Ovary (tissue), 9 donors: ENCODE data around the gene MAST3. TPM values are rescaled to one million over a fixed set of nuclear protein-coding genes. Genes with fewer than 3 reads are reported as not detected.

Experiments
- DNase-seq, 5 donors: peaks; one replicate each; pipeline ENCODE4 v3.0.0-alpha.2; 2019 to 2020
- H3K27ac ChIP-seq, 2 donors: fragments of 200-600 bp; one replicate each; pipeline versions ENCODE4 v1.5.1 to v1.8.0; 2019 to 2022
- H3K27me3 ChIP-seq: fragments of 200-600 bp; one replicate; pipeline ENCODE4 v1.8.0; 2022
- H3K36me3 ChIP-seq: fragments of 200-600 bp; sonication (generic); one replicate; pipeline ENCODE4 v1.5.1; 2019
- H3K4me1 ChIP-seq: one replicate; pipeline ENCODE4 v1.8.1; 2013; ENCODE audit warnings: mild to moderate bottlenecking, moderate library complexity; ENCODE audit not compliant: insufficient read depth
- H3K4me3 ChIP-seq: fragments of 200-600 bp; sonication (generic); one replicate; pipeline ENCODE4 v1.5.1; 2017
- H3K9me3 ChIP-seq, 2 donors: fragments of 200-600 bp in 1 of 2; sonication (generic) in 1 of 2; one replicate each; pipeline versions ENCODE4 v1.5.1 to v1.8.1; 2013 to 2019; ENCODE audit warnings: mild to moderate bottlenecking in 1 of 2, moderate library complexity in 1 of 2
- CTCF ChIP-seq, 3 donors: fragments of 450-650 bp in 2 of 3; fragments of 200-600 bp in 1 of 3; IDR thresholded peaks; one replicate each; pipeline versions ENCODE4 v1.5.1 to v1.8.0; 2016 to 2022; ENCODE audit warnings: antibody characterized with exemption in 3 of 3, mild to moderate bottlenecking in 1 of 3
- EP300 ChIP-seq: sonication (generic); formaldehyde crosslinking; IDR thresholded peaks from one replicate; pipeline ENCODE4 v1.6.1; 2017; ENCODE audit warnings: antibody characterized with exemption
- POLR2A ChIP-seq: fragments of 450-650 bp; IDR thresholded peaks from one replicate; pipeline ENCODE4 v1.6.1; 2017; ENCODE audit warnings: antibody characterized with exemption, mild to moderate bottlenecking, moderate library complexity
- WGBS, 3 donors: extraction: QIAGEN DNeasy Blood & Tissue Kit in 1 of 3; methylation state at CpG; one replicate each; pipeline versions ENCODE4 v1.1.5 to v1.1.7; 2013 to 2017; 5-methylcytosine and 5-hydroxymethylcytosine counted together
- intact Hi-C, 4 donors: fragments of 100-400 bp; cut with DNase I; formaldehyde crosslinking; loops; one replicate each; pipeline versions ENCODE4 v1.11.0 to v1.15.1; 2022 to 2023
- polyA plus RNA-seq, 2 donors: library from polyadenylated mRNA; stranded (reverse); fragments of 200-250 nt in 1 of 2; fragments of 350-450 nt in 1 of 2; fragmentation: Illumina TruSeq in 1 of 2; extraction: RNeasy Lipid Tissue Mini Kit (QIAGEN cat#74804) in 1 of 2; gene quantifications; one replicate each; pipeline ENCODE4 v1.2.3, GENCODE V29; 2013 to 2014
- total RNA-seq, 7 donors: library from RNA; depleted of rRNA in 2 of 7; stranded (reverse); fragments of >200 nt in 2 of 7; fragmentation: NEBNext Ultra II Directional in 3 of 7; extraction: Animal tissue kit (Norgen Biotek cat#: 25700) in 3 of 7; gene quantifications; one replicate each; pipeline versions ENCODE4 v1.1.0 to v1.2.4, GENCODE V29; 2016 to 2023
- donor health status: DM: no; HTN: no; CAD: no; lungs with moderate emphysema.
- donor health status: DM: no; HTN: no; CAD: no.
- donor health status: Bipolar disorder and iron deficiency.
- donor health status: DM: yes; HTN: yes; CAD: no.
- donor health status: DM: no; HTN: no; CAD: no.
- donor health status: DM: yes; HTN: yes; CAD: no.

MAST3 gene
- total and polyA plus RNA-seq, 9 donors: 2.4 to 12.2 (median 9.9) TPM

DNA sequence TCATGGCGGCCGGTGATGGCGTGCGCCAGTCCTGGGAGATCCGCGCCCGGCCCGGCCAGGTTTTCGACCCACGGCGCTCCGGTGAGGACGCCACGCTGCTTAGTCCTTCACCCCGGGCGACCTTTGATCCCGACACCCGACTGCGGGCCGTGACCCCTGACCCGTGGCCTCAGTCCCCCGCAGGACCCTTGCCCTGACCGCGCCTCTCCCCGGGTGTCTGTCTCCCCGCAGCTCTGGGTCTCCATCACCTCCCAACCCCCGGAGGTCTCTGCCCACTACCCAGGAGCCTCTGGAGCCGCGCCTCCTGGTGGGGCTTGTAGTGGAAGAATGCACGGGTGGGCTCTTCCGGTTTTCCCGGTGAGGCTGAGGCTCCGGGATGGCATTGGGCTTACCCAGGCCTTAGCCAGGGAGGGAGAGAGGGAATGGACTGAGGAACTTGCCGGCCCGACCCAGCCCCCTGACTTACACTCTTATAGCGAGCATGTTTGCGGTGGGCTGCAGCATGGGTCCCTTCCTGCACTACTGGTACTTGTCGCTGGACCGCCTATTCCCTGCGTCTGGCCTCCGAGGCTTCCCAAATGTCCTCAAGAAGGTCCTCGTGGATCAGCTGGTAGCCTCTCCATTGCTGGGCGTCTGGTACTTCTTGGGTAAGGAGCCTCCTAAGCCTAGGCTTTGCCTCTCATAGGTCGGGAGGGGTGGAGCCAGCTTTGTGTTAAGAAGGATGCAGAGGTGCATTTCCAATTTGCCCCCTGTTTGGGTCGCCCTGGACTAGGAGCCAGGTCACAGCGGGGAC lies 96.0 kb downstream of the MAST3 start:
- peaks cover 6% of the 10 kb centered on the region for H3K4me1 ChIP-seq
- H3K4me3 ChIP-seq: peak overlapping the region; percentile 62
- intact Hi-C loops: loop anchor here in 3 of 4 donors (2.0 to 10.0 kb wide), 4 partner anchors 59 to 221 kb away; partner anchors contain the start of gene SSBP4 (in 1 of the 3)
- 2 to 7% (median 5%) methylated on average over 29 to 46 of the region's 46 CpGs for WGBS, 3 donors
- peak overlapping the region; percentile 81 to 95 for H3K27ac ChIP-seq
- H3K36me3 ChIP-seq: no peaks in the 10 kb centered on the region
- no peak for TF ChIP-seq CTCF (IDR thresholded peaks at IDR 0.05)
- no peak for TF ChIP-seq EP300
- TF ChIP-seq POLR2A: no peak
- H3K27me3 ChIP-seq: no peaks in the 10 kb centered on the region
- peak in 3 of 5 donors; percentile 63 to 82 (median 77) for DNase-seq
- H3K9me3 ChIP-seq: no peaks in the 10 kb centered on the region

GRCh38 chr19:18194181-18194530 lies 96.6 kb downstream of the MAST3 start:
- no peaks in the 10 kb centered on the region for H3K27me3 ChIP-seq
- H3K9me3 ChIP-seq: no peaks in the 10 kb centered on the region
- H3K27ac ChIP-seq: peak overlapping the region in 1 of 2 donors; percentile 66
- no peaks in the 10 kb centered on the region for H3K36me3 ChIP-seq
- no peak for DNase-seq
- no peak for TF ChIP-seq CTCF (IDR thresholded peaks at IDR 0.05)
- TF ChIP-seq EP300: no peak
- no peak for TF ChIP-seq POLR2A
- H3K4me1 ChIP-seq: peaks cover 6% of the 10 kb centered on the region
- H3K4me3 ChIP-seq: peak overlapping the region; percentile 62
- intact Hi-C loops: loop anchor here in 2 of 4 donors (5.0 to 10.0 kb wide), 3 partner anchors 61 to 221 kb away; partner anchors contain the start of gene SSBP4 (in 1 of the 2)
- WGBS, 3 donors: 30 to 41% (median 33%) methylated on average over 12 of the region's 12 CpGs

DNA sequence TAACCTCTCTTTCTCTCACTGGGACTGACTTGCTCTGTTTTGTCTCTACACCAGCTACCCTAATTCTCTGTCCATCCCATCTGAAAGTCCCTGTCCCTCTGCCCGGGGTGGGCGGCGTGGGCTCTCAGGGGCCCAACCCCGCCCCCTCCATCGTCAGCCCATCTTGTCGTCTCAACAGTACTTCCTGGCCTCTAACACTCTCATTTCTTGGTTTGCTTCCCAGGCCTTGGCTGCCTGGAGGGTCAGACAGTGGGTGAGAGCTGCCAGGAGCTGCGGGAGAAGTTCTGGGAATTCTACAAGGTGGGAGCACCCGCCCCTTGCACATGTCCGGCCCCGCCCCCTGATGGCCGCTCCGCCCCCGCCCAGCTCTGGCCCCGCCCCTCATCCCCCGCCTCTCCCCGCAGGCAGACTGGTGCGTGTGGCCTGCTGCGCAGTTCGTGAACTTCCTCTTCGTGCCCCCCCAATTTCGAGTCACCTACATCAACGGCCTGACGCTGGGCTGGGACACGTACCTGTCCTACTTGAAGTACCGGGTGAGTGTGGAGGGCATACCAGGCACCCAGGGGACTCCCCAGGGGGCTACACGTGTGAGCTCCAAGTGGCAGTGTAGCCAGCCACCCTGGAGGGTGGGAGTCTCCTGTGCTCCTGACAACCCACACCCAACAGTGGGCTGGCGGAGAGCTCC lies 97.1 kb downstream of the MAST3 start:
- no peaks in the 10 kb centered on the region for H3K36me3 ChIP-seq
- no peaks in the 10 kb centered on the region for H3K27me3 ChIP-seq
- TF ChIP-seq POLR2A (no peak), EP300 (no peak), CTCF (IDR thresholded peaks at IDR 0.05) (no peak)
- H3K4me1 ChIP-seq: peaks cover 6% of the 10 kb centered on the region
- H3K27ac ChIP-seq: peak overlapping the region in 1 of 2 donors; percentile 66
- H3K9me3 ChIP-seq: no peaks in the 10 kb centered on the region
- 14 to 22% (median 16%) methylated on average over 25 to 27 of the region's 27 CpGs for WGBS, 3 donors
- peak overlapping the region; percentile 62 for H3K4me3 ChIP-seq
- peak; percentile 79 to 87 (median 82) for DNase-seq
- intact Hi-C loops: loop anchor here in 2 of 4 donors (5.0 to 10.0 kb wide), 3 partner anchors 60 to 220 kb away; partner anchors contain the start of gene SSBP4 (in 1 of the 2)

DNA sequence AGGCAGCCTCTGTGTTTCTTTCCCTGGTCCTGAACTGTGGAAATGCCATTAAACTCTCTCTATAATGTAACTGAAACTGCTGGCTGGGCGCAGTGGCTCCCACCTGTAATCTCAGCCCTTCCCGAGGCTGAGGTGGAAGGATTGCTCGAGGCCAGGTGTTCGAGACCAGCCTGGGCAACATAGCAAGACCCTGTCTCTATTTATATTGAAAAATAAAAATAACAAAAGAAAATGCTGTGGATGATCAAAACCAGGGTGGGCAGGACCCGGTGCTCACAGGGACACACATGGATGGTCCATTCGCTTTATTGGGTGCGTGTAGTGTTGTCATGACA lies 98.9 kb downstream of the MAST3 start:
- no peak for DNase-seq
- Histone ChIP-seq H3K4me3 (no peak overlapping the region), H3K27me3 (no peaks in the 10 kb centered on the region), H3K36me3 (no peaks in the 10 kb centered on the region), H3K27ac (no peak overlapping the region), H3K4me1 (peaks cover 6% of the 10 kb centered on the region), H3K9me3 (no peaks in the 10 kb centered on the region)
- intact Hi-C loops: loop anchor here in 2 of 4 donors (5.0 to 10.0 kb wide), 3 partner anchors 58 to 218 kb away; partner anchors contain the start of gene SSBP4 (in 1 of the 2)
- TF ChIP-seq CTCF (IDR thresholded peaks at IDR 0.05) (no peak), POLR2A (no peak), EP300 (no peak)
- 77 to 82% (median 80%) methylated on average over 7 of the region's 7 CpGs for WGBS, 3 donors
